Tibial nerve (tissue), 3 donors: ENCODE results near the gene MRPL21.

Experiments
- CTCF ChIP-seq, 5 experiments: fragments of 200-600 bp in 3 of 5; fragments of 450-650 bp in 2 of 5; sonication (generic) in 3 of 5; IDR thresholded peaks; one replicate each; pipeline ENCODE4 v1.5.1; 2016 to 2019; ENCODE audit warnings: antibody characterized with exemption in 5 of 5, mild to moderate bottlenecking in 3 of 5, moderate library complexity in 2 of 5
- POLR2A ChIP-seq, 2 donors: fragments of 450-650 bp; IDR thresholded peaks; one replicate each; pipeline ENCODE4 v1.6.1; 2017; ENCODE audit warnings: antibody characterized with exemption in 2 of 2, mild to moderate bottlenecking in 2 of 2, moderate library complexity in 2 of 2

- TF ChIP-seq CTCF (IDR thresholded peaks at IDR 0.05), result no peak
- no peak for TF ChIP-seq POLR2A (IDR thresholded peaks at IDR 0.05)
These were observed 45.3 kb upstream of the MRPL21 start for GRCh38 chr11:68948935-68949334.
